A549 (cell line): ENCODE results near the gene FAM13A. TPM values are rescaled to one million over a fixed set of nuclear protein-coding genes. Genes with fewer than 3 reads are reported as not detected.

ENCODE experiments used
- ATAC-seq, 2 experiments: fragments of 200-7000 bp in 1 of 2; fragments of >200 bp in 1 of 2; cut with Nextera tagmentation in 1 of 2; cut with Tn5 transposase in 1 of 2; 3 replicates each; pipeline versions ENCODE4 v1.8.0 to v1.9.1; 2018 to 2020; ENCODE audit warnings: mild to moderate bottlenecking in 1 of 2, moderate library complexity in 1 of 2
- CTCF ChIA-PET: fragments of 300-600 bp; sonication (Branson Sonifier 250); formaldehyde crosslinking; extraction: SDS; loops from one replicate; lab custom pipeline; 2021; ENCODE audit warnings: antibody characterized with exemption, inconsistent platforms; lab: Yijun Ruan, JAX
- POLR2A ChIA-PET: fragments of 350-600 bp; formaldehyde crosslinking; extraction: SDS; loops from one replicate; lab custom pipeline; 2021; ENCODE audit warnings: antibody characterized with exemption, inconsistent platforms; lab: Yijun Ruan, JAX
- DNase-seq, 2 experiments: peaks; one replicate each; pipeline versions ENCODE4 v3.0.0 to v3.0.0-alpha.2; 2011 to 2016; ENCODE audit warnings: low read depth in 1 of 2, low spot score in 1 of 2
- FAIRE-seq: peaks from 2 replicates; lab custom pipeline; 2011; peaks lifted over from hg19 to GRCh38; lab: Jason Lieb, UNC
- H3K27ac ChIP-seq, 2 experiments: fragments of >200 bp; sonication (Bioruptor Twin); formaldehyde crosslinking; 3 replicates each; pipeline ENCODE4 v1.5.1; 2016 to 2017
- H3K4me1 ChIP-seq: fragments of >200 bp; sonication (Bioruptor Twin); formaldehyde crosslinking; 3 replicates; pipeline ENCODE4 v1.6.1; 2016
- H3K4me2 ChIP-seq: fragments of >200 bp; sonication (Bioruptor Twin); formaldehyde crosslinking; 3 replicates; pipeline ENCODE4 v1.6.1; 2016
- H3K4me3 ChIP-seq: fragments of >200 bp; sonication (Bioruptor Twin); formaldehyde crosslinking; 3 replicates; pipeline ENCODE4 v1.5.1; 2016
- H3K9me3 ChIP-seq: fragments of >200 bp; sonication (Bioruptor Twin); formaldehyde crosslinking; 3 replicates; pipeline ENCODE4 v1.6.1; 2016
- BHLHE40 ChIP-seq: IDR thresholded peaks from 2 replicates; pipeline ENCODE4 v1.6.1; 2012; ENCODE audit warnings: low read depth, low read length, inconsistent platforms
- CBX2 ChIP-seq: fragments of 200-600 bp; sonication (generic); IDR thresholded peaks from 2 replicates; pipeline ENCODE4 v1.6.1; 2016; ENCODE audit warnings: low read depth, mild to moderate bottlenecking, borderline replicate concordance
- CBX8 ChIP-seq: fragments of 200-600 bp; sonication (generic); IDR thresholded peaks from 2 replicates; pipeline ENCODE4 v1.6.1; 2016
- CHD2 ChIP-seq: fragments of 150-350 bp; IDR thresholded peaks from 2 replicates; pipeline ENCODE4 v1.6.1; 2014; ENCODE audit warnings: low read length; ENCODE audit not compliant: partially characterized antibody
- CHD4 ChIP-seq: fragments of 200-600 bp; sonication (generic); IDR thresholded peaks from 2 replicates; pipeline ENCODE4 v1.6.1; 2016; ENCODE audit warnings: antibody characterized with exemption, mild to moderate bottlenecking, borderline replicate concordance
- EP300 ChIP-seq, 2 experiments: fragments of >200 bp; sonication (Bioruptor Twin); formaldehyde crosslinking; IDR thresholded peaks; 2 replicates in 1 of 2; 3 replicates in 1 of 2; pipeline ENCODE4 v1.6.1; 2016 to 2017
- ESRRA ChIP-seq: fragments of 150-350 bp; IDR thresholded peaks from 2 replicates; pipeline ENCODE4 v1.6.1; 2014; ENCODE audit warnings: mild to moderate bottlenecking, low read length, borderline replicate concordance
- GATA3 ChIP-seq: IDR thresholded peaks from 2 replicates; pipeline ENCODE4 v1.6.1; 2012; ENCODE audit warnings: borderline replicate concordance
- HEYL ChIP-seq: fragments of 250-450 bp; sonication (Bioruptor Pico); IDR thresholded peaks from 2 replicates; pipeline ENCODE4 v1.8.0; 2021; ENCODE audit warnings: mild to moderate bottlenecking, moderate library complexity
- HOXA7 ChIP-seq: fragments of 250-450 bp; sonication (Bioruptor Pico); IDR thresholded peaks from 2 replicates; pipeline ENCODE4 v1.5.0; 2020; ENCODE audit warnings: mild to moderate bottlenecking, moderate library complexity
- HOXB5 ChIP-seq: fragments of 250-450 bp; sonication (Bioruptor Pico); IDR thresholded peaks from 2 replicates; pipeline ENCODE4 v1.5.0; 2020; ENCODE audit warnings: mild to moderate bottlenecking, moderate library complexity
- MAFK ChIP-seq: fragments of 450-650 bp; IDR thresholded peaks from 2 replicates; pipeline ENCODE4 v1.6.1; 2014; ENCODE audit not compliant: partially characterized antibody
- MYC ChIP-seq: IDR thresholded peaks from 2 replicates; pipeline ENCODE4 v1.6.1; 2012; ENCODE audit warnings: mild to moderate bottlenecking, inconsistent platforms, low read length, improper control_type of control experiment, borderline replicate concordance
- PHF8 ChIP-seq: fragments of 200-600 bp; sonication (generic); IDR thresholded peaks from 2 replicates; pipeline ENCODE4 v1.6.1; 2016; ENCODE audit warnings: low read depth, mild to moderate bottlenecking, antibody characterized with exemption, moderate library complexity, borderline replicate concordance
- POLR2A ChIP-seq: IDR thresholded peaks from 2 replicates; pipeline ENCODE4 v1.6.1; 2012; ENCODE audit warnings: mild to moderate bottlenecking, low read length
- POLR2AphosphoS2 ChIP-seq: conservative IDR thresholded peaks from 2 replicates; pipeline ENCODE4 v1.6.1; 2012; ENCODE audit warnings: low read length, improper control_type of control experiment, inconsistent platforms
- RAD21 ChIP-seq, 2 experiments: fragments of >200 bp in 1 of 2; sonication (Bioruptor Twin) in 1 of 2; formaldehyde crosslinking in 1 of 2; IDR thresholded peaks in 1 of 2; conservative IDR thresholded peaks in 1 of 2; 2 replicates in 1 of 2; 3 replicates in 1 of 2; pipeline ENCODE4 v1.6.1; 2012 to 2018; ENCODE audit warnings: inconsistent platforms in 1 of 2
- RNF2 ChIP-seq: fragments of 200-600 bp; sonication (generic); IDR thresholded peaks from 2 replicates; pipeline ENCODE4 v1.6.1; 2016; ENCODE audit warnings: low read depth, mild to moderate bottlenecking, antibody characterized with exemption, moderate library complexity, borderline replicate concordance
- SREBF2 ChIP-seq: fragments of 450-650 bp; IDR thresholded peaks from 2 replicates; pipeline ENCODE4 v1.6.1; 2014; ENCODE audit warnings: mild to moderate bottlenecking, moderate library complexity
- ZFP36 ChIP-seq: fragments of 450-650 bp; IDR thresholded peaks from 2 replicates; pipeline ENCODE4 v1.6.1; 2014; ENCODE audit warnings: borderline replicate concordance; ENCODE audit not compliant: partially characterized antibody
- WGBS: methylation state at CpG from one replicate; pipeline ENCODE4 v1.1.6; 2017; ENCODE audit errors: missing lambda C conversion rate; 5-methylcytosine and 5-hydroxymethylcytosine counted together
- polyA plus RNA-seq, 4 experiments: library from polyadenylated mRNA; depleted of rRNA in 3 of 4; stranded (reverse); fragments of >200 nt; fragmentation: RNase III in 1 of 4; extraction: RNeasy Plus Mini Kit Qiagen cat#74134 plus additional on column Dnase treatment in 1 of 4; gene quantifications; 2 replicates in 3 of 4; 3 replicates in 1 of 4; pipeline ENCODE4 v1.2.3, GENCODE V29; 2011 to 2017
- TF ChIP-seq, protein P1 (sequence below): fragments of 150-350 bp; IDR thresholded peaks from 2 replicates; pipeline ENCODE4 v1.6.1; 2014; ENCODE audit warnings: low read depth, mild to moderate bottlenecking, low read length
- TF ChIP-seq, protein P2 (sequence below): fragments of 250-450 bp; sonication (Bioruptor Pico); IDR thresholded peaks from 2 replicates; pipeline ENCODE4 v1.5.0; 2021; ENCODE audit warnings: mild to moderate bottlenecking, moderate library complexity, borderline replicate concordance
- TF ChIP-seq, protein P3 (sequence below): fragments of 250-450 bp; sonication (Bioruptor Pico); IDR thresholded peaks from 2 replicates; pipeline ENCODE4 v1.5.0; 2020; ENCODE audit warnings: low read depth, mild to moderate bottlenecking, moderate library complexity
- TF ChIP-seq, protein P4 (sequence below): fragments of 200-600 bp; sonication (generic); IDR thresholded peaks from 2 replicates; pipeline ENCODE4 v1.6.1; 2016; ENCODE audit warnings: antibody characterized with exemption, mild to moderate bottlenecking, moderate library complexity

FAM13A gene
- polyA plus RNA-seq, 2 of the 4 experiments (the other 2 are of a cell fraction), result 6.5 to 22.0 TPM

DNA sequence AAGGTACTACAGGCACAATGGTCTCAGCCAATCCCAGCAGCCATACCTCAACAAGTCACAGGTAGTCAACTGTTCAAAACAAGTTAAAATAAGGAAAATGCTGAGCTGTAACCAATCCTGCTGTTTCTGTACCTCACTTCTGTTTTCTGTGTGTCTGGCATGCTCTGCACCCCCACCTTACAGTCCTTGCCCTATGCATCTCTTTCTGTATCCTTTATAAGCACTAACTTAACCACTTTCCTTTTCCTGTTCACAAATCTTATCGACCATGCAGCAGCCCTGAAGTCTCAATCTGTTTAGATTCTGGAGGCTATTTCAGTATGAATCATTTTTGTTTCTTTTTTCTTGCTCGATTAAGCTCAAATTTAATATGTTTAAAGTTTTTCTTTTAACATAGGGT, 12.5 kb upstream of the FAM13A start:
- no peak overlapping the region for H3K27ac ChIP-seq
- no peak overlapping the region for H3K4me2 ChIP-seq
- H3K4me1 ChIP-seq, result no peaks in the 10 kb centered on the region
- DNase-seq, result no peak
- ChIA-PET POLR2A (no interaction called here), CTCF (interaction anchor here (0.7 kb wide), 1 partner anchor 23 kb away, joined by 4 read pairs; no protein-coding TSS in a partner anchor)
- no peak for FAIRE-seq
- no peak for ATAC-seq
- no peak overlapping the region for H3K4me3 ChIP-seq
- TF ChIP-seq, protein P1, sequence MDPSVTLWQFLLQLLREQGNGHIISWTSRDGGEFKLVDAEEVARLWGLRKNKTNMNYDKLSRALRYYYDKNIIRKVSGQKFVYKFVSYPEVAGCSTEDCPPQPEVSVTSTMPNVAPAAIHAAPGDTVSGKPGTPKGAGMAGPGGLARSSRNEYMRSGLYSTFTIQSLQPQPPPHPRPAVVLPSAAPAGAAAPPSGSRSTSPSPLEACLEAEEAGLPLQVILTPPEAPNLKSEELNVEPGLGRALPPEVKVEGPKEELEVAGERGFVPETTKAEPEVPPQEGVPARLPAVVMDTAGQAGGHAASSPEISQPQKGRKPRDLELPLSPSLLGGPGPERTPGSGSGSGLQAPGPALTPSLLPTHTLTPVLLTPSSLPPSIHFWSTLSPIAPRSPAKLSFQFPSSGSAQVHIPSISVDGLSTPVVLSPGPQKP, result no peak
- TF ChIP-seq POLR2AphosphoS2 (no peak), SREBF2 (no peak), ESRRA (no peak), MYC (no peak), CBX2 (no peak), BHLHE40 (no peak), HEYL (CRISPR knock-in tag) (no peak), CHD4 (no peak), HOXA7 (CRISPR knock-in tag) (no peak), GATA3 (no peak), EP300 (IDR thresholded peaks at IDR 0.05) (no peak), POLR2A (no peak), ZFP36 (no peak), HOXB5 (CRISPR knock-in tag) (no peak), RAD21 (conservative IDR thresholded peaks at IDR 0.05 in 1 of 2, IDR thresholded peaks at IDR 0.05 in 1 of 2) (no peak)
- TF ChIP-seq, protein P2, sequence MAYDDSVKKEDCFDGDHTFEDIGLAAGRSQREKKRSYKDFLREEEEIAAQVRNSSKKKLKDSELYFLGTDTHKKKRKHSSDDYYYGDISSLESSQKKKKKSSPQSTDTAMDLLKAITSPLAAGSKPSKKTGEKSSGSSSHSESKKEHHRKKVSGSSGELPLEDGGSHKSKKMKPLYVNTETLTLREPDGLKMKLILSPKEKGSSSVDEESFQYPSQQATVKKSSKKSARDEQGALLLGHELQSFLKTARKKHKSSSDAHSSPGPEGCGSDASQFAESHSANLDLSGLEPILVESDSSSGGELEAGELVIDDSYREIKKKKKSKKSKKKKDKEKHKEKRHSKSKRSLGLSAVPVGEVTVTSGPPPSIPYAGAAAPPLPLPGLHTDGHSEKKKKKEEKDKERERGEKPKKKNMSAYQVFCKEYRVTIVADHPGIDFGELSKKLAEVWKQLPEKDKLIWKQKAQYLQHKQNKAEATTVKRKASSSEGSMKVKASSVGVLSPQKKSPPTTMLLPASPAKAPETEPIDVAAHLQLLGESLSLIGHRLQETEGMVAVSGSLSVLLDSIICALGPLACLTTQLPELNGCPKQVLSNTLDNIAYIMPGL (CRISPR knock-in tag), result no peak
- TF ChIP-seq, protein P3, sequence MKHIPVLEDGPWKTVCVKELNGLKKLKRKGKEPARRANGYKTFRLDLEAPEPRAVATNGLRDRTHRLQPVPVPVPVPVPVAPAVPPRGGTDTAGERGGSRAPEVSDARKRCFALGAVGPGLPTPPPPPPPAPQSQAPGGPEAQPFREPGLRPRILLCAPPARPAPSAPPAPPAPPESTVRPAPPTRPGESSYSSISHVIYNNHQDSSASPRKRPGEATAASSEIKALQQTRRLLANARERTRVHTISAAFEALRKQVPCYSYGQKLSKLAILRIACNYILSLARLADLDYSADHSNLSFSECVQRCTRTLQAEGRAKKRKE (CRISPR knock-in tag), result no peak
- TF ChIP-seq, protein P4, sequence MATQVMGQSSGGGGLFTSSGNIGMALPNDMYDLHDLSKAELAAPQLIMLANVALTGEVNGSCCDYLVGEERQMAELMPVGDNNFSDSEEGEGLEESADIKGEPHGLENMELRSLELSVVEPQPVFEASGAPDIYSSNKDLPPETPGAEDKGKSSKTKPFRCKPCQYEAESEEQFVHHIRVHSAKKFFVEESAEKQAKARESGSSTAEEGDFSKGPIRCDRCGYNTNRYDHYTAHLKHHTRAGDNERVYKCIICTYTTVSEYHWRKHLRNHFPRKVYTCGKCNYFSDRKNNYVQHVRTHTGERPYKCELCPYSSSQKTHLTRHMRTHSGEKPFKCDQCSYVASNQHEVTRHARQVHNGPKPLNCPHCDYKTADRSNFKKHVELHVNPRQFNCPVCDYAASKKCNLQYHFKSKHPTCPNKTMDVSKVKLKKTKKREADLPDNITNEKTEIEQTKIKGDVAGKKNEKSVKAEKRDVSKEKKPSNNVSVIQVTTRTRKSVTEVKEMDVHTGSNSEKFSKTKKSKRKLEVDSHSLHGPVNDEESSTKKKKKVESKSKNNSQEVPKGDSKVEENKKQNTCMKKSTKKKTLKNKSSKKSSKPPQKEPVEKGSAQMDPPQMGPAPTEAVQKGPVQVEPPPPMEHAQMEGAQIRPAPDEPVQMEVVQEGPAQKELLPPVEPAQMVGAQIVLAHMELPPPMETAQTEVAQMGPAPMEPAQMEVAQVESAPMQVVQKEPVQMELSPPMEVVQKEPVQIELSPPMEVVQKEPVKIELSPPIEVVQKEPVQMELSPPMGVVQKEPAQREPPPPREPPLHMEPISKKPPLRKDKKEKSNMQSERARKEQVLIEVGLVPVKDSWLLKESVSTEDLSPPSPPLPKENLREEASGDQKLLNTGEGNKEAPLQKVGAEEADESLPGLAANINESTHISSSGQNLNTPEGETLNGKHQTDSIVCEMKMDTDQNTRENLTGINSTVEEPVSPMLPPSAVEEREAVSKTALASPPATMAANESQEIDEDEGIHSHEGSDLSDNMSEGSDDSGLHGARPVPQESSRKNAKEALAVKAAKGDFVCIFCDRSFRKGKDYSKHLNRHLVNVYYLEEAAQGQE, result no peak
- H3K9me3 ChIP-seq, result no peaks in the 10 kb centered on the region
- WGBS, result 32% methylated on average over 2 of the region's 2 CpGs

DNA sequence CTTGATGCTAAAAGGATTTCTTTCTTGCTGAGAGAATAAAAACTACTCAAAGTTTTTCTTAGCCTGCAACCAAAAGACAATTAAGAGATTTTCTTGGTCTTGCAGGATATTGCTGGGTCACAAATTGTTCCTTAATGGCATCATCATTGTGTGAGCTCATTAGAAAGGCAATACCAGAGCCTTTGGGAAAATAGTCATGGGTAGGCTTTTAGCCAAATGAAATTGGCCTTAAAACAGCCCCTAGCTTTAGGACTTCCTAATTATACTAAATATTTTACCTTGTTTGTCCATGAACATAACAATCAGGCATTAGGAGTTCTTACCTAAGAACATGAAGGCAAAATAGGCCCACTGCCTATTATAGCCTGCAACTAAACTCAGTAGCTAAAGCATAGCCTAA, 10.4 kb upstream of the FAM13A start:
- Histone ChIP-seq H3K4me3 (no peak overlapping the region), H3K4me2 (no peak overlapping the region), H3K9me3 (no peaks in the 10 kb centered on the region), H3K27ac (no peak overlapping the region), H3K4me1 (no peaks in the 10 kb centered on the region)
- no peak for DNase-seq
- CTCF ChIA-PET, result interaction anchor here (1.2 kb wide), 1 partner anchor 11 kb away, joined by 3 read pairs; no protein-coding TSS in a partner anchor
- POLR2A ChIA-PET, result no interaction called here
- no peak for TF ChIP-seq CBX8
- TF ChIP-seq RNF2, result no peak
- TF ChIP-seq CHD4, result no peak
- no peak for TF ChIP-seq PHF8
- no peak for TF ChIP-seq MAFK
- no peak for TF ChIP-seq CHD2
- no peak for ATAC-seq
- FAIRE-seq, result no peak
